GM18868 (cell line): ENCODE data around the gene NLRP1.
"Not testable (repeated sequence)": the region's sequence is repeated elsewhere in the genome, so short reads cannot be mapped to it uniquely, and the experiment has no call there.

Source experiments
- ATAC-seq: cut with Tn5 transposase; IDR thresholded peaks from one replicate; pipeline ENCODE4 v1.9.1; 2021; ENCODE audit warnings: mild to moderate bottlenecking, moderate library complexity; ENCODE audit not compliant: unreplicated experiment

The NLRP1 gene

DNA sequence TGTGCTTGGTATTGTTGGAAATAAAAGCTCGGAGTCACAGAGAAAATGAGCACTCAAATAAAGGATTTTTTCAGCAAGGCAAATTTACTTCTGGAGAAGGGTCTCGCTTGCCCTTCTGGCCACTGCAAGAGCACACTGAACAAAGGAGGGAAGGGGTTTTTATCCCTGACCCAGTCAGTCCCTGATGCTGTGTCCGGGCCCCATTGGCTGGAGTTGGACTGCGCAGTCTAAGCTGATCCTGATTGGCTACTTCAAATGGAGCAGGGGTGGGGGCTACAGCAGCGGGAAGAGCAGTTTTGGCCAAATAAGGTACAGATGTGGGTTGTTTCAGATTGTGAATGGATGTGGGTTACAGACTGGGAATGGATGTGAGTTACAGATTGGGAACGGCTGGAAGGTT lies 4.3 kb upstream of the NLRP1 start:
- no peak for ATAC-seq

GRCh38 chr17:5587438-5588032 lies 3.2 kb upstream of the NLRP1 start:
- ATAC-seq = no peak

- ATAC-seq = no peak
These were observed 1.7 kb upstream of the NLRP1 start for GRCh38 chr17:5585836-5586521.

DNA sequence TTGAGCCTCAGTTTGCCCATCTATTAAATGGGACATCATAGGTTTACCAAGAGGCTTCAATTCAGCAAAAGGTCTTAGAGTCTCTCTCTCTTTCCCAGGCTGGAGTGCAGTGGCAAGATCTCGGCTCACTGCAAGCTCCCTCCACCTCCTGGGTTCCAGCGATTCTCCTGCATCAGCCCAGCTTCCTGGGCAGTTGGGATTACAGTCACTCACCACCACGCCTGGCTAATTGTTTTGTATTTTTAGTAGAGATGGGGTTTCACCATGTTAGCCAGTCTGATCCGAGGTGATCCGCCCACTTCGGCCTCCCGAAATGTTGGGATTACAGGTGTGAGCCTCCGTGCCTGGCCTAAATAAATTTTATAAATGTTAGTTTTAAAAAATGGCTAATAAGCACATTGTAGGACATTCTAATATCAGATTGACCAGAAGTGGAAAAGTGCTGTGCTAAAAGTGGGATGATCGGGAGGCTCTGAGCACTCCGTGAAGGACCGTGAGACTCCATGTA lies 1.0 kb upstream of the NLRP1 start:
- ATAC-seq = no peak

GRCh38 chr17:5583426-5584382 lies 605 bp downstream of the NLRP1 start:
- ATAC-seq = peak; percentile 3

DNA sequence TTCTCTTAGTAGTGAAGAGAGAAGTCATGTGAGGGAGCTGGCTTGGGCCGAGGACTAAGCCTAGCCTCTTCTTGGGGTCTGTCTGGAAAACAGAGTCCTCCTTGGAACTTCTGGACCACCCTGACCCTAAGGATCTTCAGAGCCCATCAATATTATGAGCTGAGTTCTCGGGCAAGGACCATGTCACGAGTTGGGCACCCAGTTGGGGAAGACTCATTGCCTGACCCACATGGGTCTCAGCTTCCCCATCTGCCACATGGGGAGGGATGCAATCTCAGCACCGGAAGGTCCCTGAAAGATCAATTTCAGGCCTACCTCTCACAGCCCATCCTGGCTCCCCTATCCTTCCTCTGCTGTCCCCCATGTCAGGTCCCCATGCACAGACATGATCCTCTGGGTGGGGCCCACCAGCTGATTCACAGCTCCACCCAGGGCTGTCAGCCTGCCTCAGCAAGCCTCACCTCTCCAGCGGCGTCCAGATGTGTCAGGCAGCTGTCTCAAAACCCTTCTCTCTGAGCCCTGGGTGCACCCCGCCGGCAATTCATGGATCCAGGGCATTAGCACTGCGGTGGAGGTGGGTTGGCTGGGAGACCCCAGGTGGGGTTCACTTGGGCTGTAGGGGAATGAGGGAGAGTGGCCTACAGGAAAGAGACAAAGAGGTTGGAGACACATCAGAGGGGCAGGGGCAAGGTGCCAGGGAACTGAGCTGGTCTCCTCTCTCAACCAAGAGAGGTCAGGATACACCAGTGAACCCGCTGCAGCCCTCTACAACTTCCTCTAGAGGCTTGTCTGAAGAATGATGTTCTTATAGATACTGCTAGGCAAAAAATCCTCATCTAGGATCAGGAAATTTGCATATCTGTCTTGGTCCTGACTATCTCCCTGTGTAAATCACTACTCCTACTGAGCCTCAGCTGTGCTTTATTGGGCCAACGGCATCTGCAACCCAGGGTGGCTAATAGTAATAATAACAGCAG lies 1.8 kb downstream of the NLRP1 start:
- no peak for ATAC-seq

GRCh38 chr17:5581655-5582054 lies 2.7 kb downstream of the NLRP1 start:
- ATAC-seq = no peak

- ATAC-seq = no peak
These were observed 3.3 kb downstream of the NLRP1 start for GRCh38 chr17:5580969-5581368.

GRCh38 chr17:5580367-5580766 lies 3.9 kb downstream of the NLRP1 start:
- ATAC-seq = no peak

GRCh38 chr17:5578768-5579167 lies 5.5 kb downstream of the NLRP1 start:
- ATAC-seq = not testable (repeated sequence)

- ATAC-seq = not testable (repeated sequence)
These were observed 11.3 kb downstream of the NLRP1 start for GRCh38 chr17:5573017-5573416.

GRCh38 chr17:5571281-5571680 lies 13.0 kb downstream of the NLRP1 start:
- no peak for ATAC-seq

- no peak for ATAC-seq
These were observed 18.5 kb downstream of the NLRP1 start for GRCh38 chr17:5565808-5566207.

- ATAC-seq = no peak
These were observed 20.9 kb downstream of the NLRP1 start for GRCh38 chr17:5563456-5563855.

DNA sequence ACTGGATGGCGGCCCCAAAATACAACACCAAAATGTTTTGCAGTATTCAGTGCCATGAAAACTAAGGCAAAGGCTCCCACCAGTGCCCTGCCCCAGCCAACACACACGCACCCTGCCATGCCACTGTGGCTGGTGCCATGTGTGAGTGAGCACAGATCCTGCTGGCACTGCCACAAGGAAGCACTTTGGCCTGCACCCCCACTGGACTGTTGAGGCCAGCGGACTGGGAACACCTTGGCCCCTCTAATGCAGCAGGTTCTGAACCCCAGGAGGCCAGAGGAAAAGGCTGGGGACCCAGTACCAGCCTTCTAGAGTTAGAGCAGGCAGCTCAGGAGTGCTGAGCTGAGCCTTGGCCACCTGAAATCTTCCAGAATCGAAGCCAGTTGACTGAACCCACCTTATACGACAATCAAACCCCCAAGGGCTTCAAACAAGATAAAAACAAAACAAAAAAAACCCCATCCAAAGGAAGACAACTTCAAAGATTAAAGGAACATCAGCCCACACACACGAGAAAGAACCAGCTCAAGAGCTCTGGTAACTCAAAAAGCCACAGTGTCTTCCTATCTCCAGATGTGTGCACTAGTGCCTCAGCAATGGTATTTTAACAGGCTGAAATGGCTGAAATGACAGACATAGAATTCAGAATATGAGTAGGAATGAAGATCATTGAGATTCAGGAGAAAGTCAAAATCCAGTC lies 21.5 kb downstream of the NLRP1 start:
- ATAC-seq = no peak

- ATAC-seq = no peak
These were observed 22.4 kb downstream of the NLRP1 start for GRCh38 chr17:5561736-5562571.

- no peak for ATAC-seq
These were observed 23.8 kb downstream of the NLRP1 start for GRCh38 chr17:5560361-5560988.
